Measurements from ENCODE around the gene OLA1. TPM values are rescaled to one million over a fixed set of nuclear protein-coding genes. Genes with fewer than 3 reads are reported as not detected.

Gene OLA1
- polyA plus RNA-seq, 1 donor (not counting 4 experiments of a cell fraction or from before 2014, with no cell fraction given): 217 TPM

GRCh38 chr2:174202188-174202587, 46.1 kb downstream of the OLA1 start:
- no peaks in the 10 kb centered on the region for H3K9me3 ChIP-seq (ENCODE audit: control insufficient read depth, low read depth, low read length)
- H3K36me3 ChIP-seq (ENCODE audit: control insufficient read depth in 2 of 2, extremely low read depth in 1 of 2, insufficient read depth in 2 of 2, low read length in 2 of 2): no peaks in the 10 kb centered on the region
- H3K9ac ChIP-seq (ENCODE audit: control insufficient read depth, extremely low read depth, insufficient read depth, low read length): no peak overlapping the region
- H3K79me2 ChIP-seq (ENCODE audit: control insufficient read depth, insufficient read depth, low read length): peaks cover 49% of the 10 kb centered on the region
- H2AFZ ChIP-seq (ENCODE audit: control insufficient read depth, low read length): no peak overlapping the region
- no peak for FAIRE-seq
- no peak for TF ChIP-seq EZH2 (IDR thresholded peaks at IDR 0.05; ENCODE audit: low read length)
- TF ChIP-seq CTCF (optimal IDR thresholded peaks at IDR 0.05 in 1 of 3, IDR thresholded peaks at IDR 0.05 in 1 of 3, conservative IDR thresholded peaks at IDR 0.05 in 1 of 3; ENCODE audit: extremely low read depth in 1 of 3, insufficient read depth in 2 of 3, low read length in 3 of 3): no peak
- no peaks in the 10 kb centered on the region for H3K9me1 ChIP-seq (ENCODE audit: control insufficient read depth, extremely low read depth, insufficient read depth, low read length)
- no peak overlapping the region for H3K27ac ChIP-seq (ENCODE audit: control insufficient read depth, insufficient read depth, low read length)
- no peaks in the 10 kb centered on the region for H4K20me1 ChIP-seq (ENCODE audit: control insufficient read depth, extremely low read depth, insufficient read depth, low read length)
- no peaks in the 10 kb centered on the region for H3K27me3 ChIP-seq (ENCODE audit: control insufficient read depth, extremely low read depth, insufficient read depth, low read length)
- H3K4me1 ChIP-seq (ENCODE audit: control insufficient read depth, extremely low read depth, insufficient read depth, low read length): no peaks in the 10 kb centered on the region
- dilution Hi-C loops (cut with MboI; ENCODE audit: extremely low pct_ligation_motif_present, low sequenced_read_pairs): no loop called here
- DNase-seq (ENCODE audit: low read depth, low spot score): no peak
- no peak overlapping the region for H3K4me3 ChIP-seq (ENCODE audit: control insufficient read depth in 2 of 3, extremely low read depth in 1 of 3, insufficient read depth in 2 of 3, low read depth in 1 of 3, low read length in 3 of 3)
- no peak overlapping the region for H3K4me2 ChIP-seq (ENCODE audit: control insufficient read depth, extremely low read depth, insufficient read depth, low read depth, low read length)

- H3K4me3 ChIP-seq (ENCODE audit: control insufficient read depth in 2 of 3, extremely low read depth in 1 of 3, insufficient read depth in 2 of 3, low read depth in 1 of 3, low read length in 3 of 3): no peak overlapping the region
- no peaks in the 10 kb centered on the region for H3K4me1 ChIP-seq (ENCODE audit: control insufficient read depth, extremely low read depth, insufficient read depth, low read length)
- dilution Hi-C loops (cut with MboI; ENCODE audit: extremely low pct_ligation_motif_present, low sequenced_read_pairs): no loop called here
- no peak for DNase-seq (ENCODE audit: low read depth, low spot score)
- H3K79me2 ChIP-seq (ENCODE audit: control insufficient read depth, insufficient read depth, low read length): peaks cover 40% of the 10 kb centered on the region
- H3K36me3 ChIP-seq (ENCODE audit: control insufficient read depth in 2 of 2, extremely low read depth in 1 of 2, insufficient read depth in 2 of 2, low read length in 2 of 2): no peaks in the 10 kb centered on the region
- no peak overlapping the region for H3K4me2 ChIP-seq (ENCODE audit: control insufficient read depth, extremely low read depth, insufficient read depth, low read depth, low read length)
- no peaks in the 10 kb centered on the region for H3K9me3 ChIP-seq (ENCODE audit: control insufficient read depth, low read depth, low read length)
- H3K27ac ChIP-seq (ENCODE audit: control insufficient read depth, insufficient read depth, low read length): no peak overlapping the region
- no peak overlapping the region for H3K9ac ChIP-seq (ENCODE audit: control insufficient read depth, extremely low read depth, insufficient read depth, low read length)
- FAIRE-seq: no peak
- H3K9me1 ChIP-seq (ENCODE audit: control insufficient read depth, extremely low read depth, insufficient read depth, low read length): no peaks in the 10 kb centered on the region
- H3K27me3 ChIP-seq (ENCODE audit: control insufficient read depth, extremely low read depth, insufficient read depth, low read length): no peaks in the 10 kb centered on the region
- TF ChIP-seq EZH2 (IDR thresholded peaks at IDR 0.05; ENCODE audit: low read length) (no peak), CTCF (optimal IDR thresholded peaks at IDR 0.05 in 1 of 3, IDR thresholded peaks at IDR 0.05 in 1 of 3, conservative IDR thresholded peaks at IDR 0.05 in 1 of 3; ENCODE audit: extremely low read depth in 1 of 3, insufficient read depth in 2 of 3, low read length in 3 of 3) (no peak)
- no peak overlapping the region for H2AFZ ChIP-seq (ENCODE audit: control insufficient read depth, low read length)
- H4K20me1 ChIP-seq (ENCODE audit: control insufficient read depth, extremely low read depth, insufficient read depth, low read length): no peaks in the 10 kb centered on the region
Measured at GRCh38 chr2:174198846-174199564, 49.3 kb downstream of the OLA1 start.

Data from keratinocyte (primary cell).